H9 (cell line): ENCODE data around the gene GCGR. TPM values are rescaled to one million over a fixed set of nuclear protein-coding genes. Genes with fewer than 3 reads are reported as not detected.
A peak's percentile ranks its signal among the peaks of the same experiment; 100 is the strongest.

Experiments used
- DNase-seq: peaks from one replicate; pipeline ENCODE4 v3.0.0-alpha.2; 2017
- H2AFZ ChIP-seq: one replicate; pipeline ENCODE4 v1.6.1; 2013; ENCODE audit warnings: mild to moderate bottlenecking, low read length, control low read depth, moderate library complexity
- H2AK5ac ChIP-seq: 2 replicates; pipeline ENCODE4 v1.6.1; 2013; ENCODE audit warnings: low read length, control low read depth, mixed read lengths; ENCODE audit not compliant: insufficient read length
- H2BK120ac ChIP-seq: one replicate; pipeline ENCODE4 v1.6.1; 2013; ENCODE audit warnings: low read depth, mild to moderate bottlenecking, low read length, control low read depth, inconsistent platforms; ENCODE audit not compliant: poor library complexity, severe bottlenecking
- H2BK12ac ChIP-seq: 2 replicates; pipeline ENCODE4 v1.6.1; 2013; ENCODE audit warnings: low read length, control low read depth, mixed read lengths, low read depth; ENCODE audit not compliant: insufficient read length
- H2BK15ac ChIP-seq: 2 replicates; pipeline ENCODE4 v1.6.1; 2013; ENCODE audit warnings: low read depth, low read length, control low read depth
- H2BK20ac ChIP-seq: one replicate; pipeline ENCODE4 v1.6.1; 2013; ENCODE audit warnings: low read depth, mild to moderate bottlenecking, low read length, control low read depth, inconsistent platforms; ENCODE audit not compliant: poor library complexity, severe bottlenecking
- H2BK5ac ChIP-seq: 2 replicates; pipeline ENCODE4 v1.6.1; 2013; ENCODE audit warnings: low read length, control low read depth, mixed read lengths; ENCODE audit not compliant: insufficient read length
- H3K14ac ChIP-seq: 2 replicates; pipeline ENCODE4 v1.6.1; 2013; ENCODE audit warnings: low read length, control low read depth; ENCODE audit not compliant: insufficient read depth
- H3K18ac ChIP-seq: 2 replicates; pipeline ENCODE4 v1.6.1; 2013; ENCODE audit warnings: low read depth, mild to moderate bottlenecking, mixed read lengths, low read length, control low read depth; ENCODE audit not compliant: insufficient read length
- H3K23ac ChIP-seq: 2 replicates; pipeline ENCODE4 v1.6.1; 2013; ENCODE audit warnings: low read length, control low read depth, mixed read lengths, low read depth; ENCODE audit not compliant: insufficient read length
- H3K23me2 ChIP-seq: 2 replicates; pipeline ENCODE4 v1.6.1; 2013; ENCODE audit warnings: low read depth, mild to moderate bottlenecking, mixed read lengths, low read length, control low read depth; ENCODE audit not compliant: insufficient read length, poor library complexity, severe bottlenecking
- H3K27ac ChIP-seq: 2 replicates; pipeline ENCODE4 v1.5.1; 2013; ENCODE audit warnings: low read length, control low read depth, mixed read lengths, low read depth; ENCODE audit not compliant: insufficient read length
- H3K27me3 ChIP-seq: 2 replicates; pipeline ENCODE4 v1.6.1; 2013; ENCODE audit warnings: low read length, control low read depth, inconsistent platforms; ENCODE audit not compliant: insufficient read depth
- H3K4ac ChIP-seq: 2 replicates; pipeline ENCODE4 v1.6.1; 2013; ENCODE audit warnings: low read depth, mild to moderate bottlenecking, control low read depth, inconsistent platforms, low read length, moderate library complexity
- H3K4me1 ChIP-seq: 2 replicates; pipeline ENCODE4 v1.6.1; 2013; ENCODE audit warnings: low read length, control low read depth, inconsistent platforms; ENCODE audit not compliant: insufficient read depth
- H3K4me2 ChIP-seq: 2 replicates; pipeline ENCODE4 v1.6.1; 2013; ENCODE audit warnings: low read length, control low read depth, mixed read lengths; ENCODE audit not compliant: insufficient read length, insufficient read depth
- H3K56ac ChIP-seq: 2 replicates; pipeline ENCODE4 v1.6.1; 2013; ENCODE audit warnings: low read depth, mild to moderate bottlenecking, mixed read lengths, low read length, control low read depth; ENCODE audit not compliant: insufficient read length
- H3K79me1 ChIP-seq: 2 replicates; pipeline ENCODE4 v1.6.1; 2013; ENCODE audit warnings: low read depth, mild to moderate bottlenecking, moderate library complexity, low read length, control low read depth, inconsistent platforms; ENCODE audit not compliant: insufficient read depth, poor library complexity, severe bottlenecking
- H3K79me2 ChIP-seq: 2 replicates; pipeline ENCODE4 v1.6.1; 2013; ENCODE audit warnings: low read length, control low read depth, inconsistent platforms; ENCODE audit not compliant: insufficient read depth
- H3K9ac ChIP-seq: 2 replicates; pipeline ENCODE4 v1.6.1; 2013; ENCODE audit warnings: low read length, control low read depth, mixed read lengths; ENCODE audit not compliant: insufficient read length; ENCODE audit errors: extremely low read depth
- H3K9me3 ChIP-seq: one replicate; pipeline ENCODE4 v1.6.1; 2013; ENCODE audit warnings: low read depth, low read length, inconsistent platforms; ENCODE audit not compliant: control insufficient read depth
- H3T11ph ChIP-seq: one replicate; pipeline ENCODE4 v1.6.1; 2013; ENCODE audit warnings: mild to moderate bottlenecking, low read length, control low read depth, inconsistent platforms
- H4K20me1 ChIP-seq: one replicate; pipeline ENCODE4 v1.6.1; 2013; ENCODE audit not compliant: control insufficient read depth, insufficient read length, insufficient read depth
- H4K5ac ChIP-seq: 2 replicates; pipeline ENCODE4 v1.6.1; 2013; ENCODE audit warnings: low read depth, mild to moderate bottlenecking, mixed read lengths, low read length, control low read depth; ENCODE audit not compliant: insufficient read length
- H4K8ac ChIP-seq: replicated peaks from 2 replicates; pipeline ENCODE4 v1.6.1; 2013; ENCODE audit warnings: low read length, control low read depth, mixed read lengths, low read depth; ENCODE audit not compliant: insufficient read length
- H4K91ac ChIP-seq: 2 replicates; pipeline ENCODE4 v1.6.1; 2013; ENCODE audit warnings: low read depth, mild to moderate bottlenecking, moderate library complexity, mixed read lengths, low read length, control low read depth; ENCODE audit not compliant: insufficient read length
- H3K27ac Mint-ChIP-seq, 3 experiments: 2 replicates in 2 of 3; 3 replicates in 1 of 3; pipeline ENCODE4 v1.8.0; 2020 to 2021; ENCODE audit warnings: mixed read lengths in 3 of 3, mild to moderate bottlenecking in 1 of 3, moderate library complexity in 1 of 3
- H3K27me3 Mint-ChIP-seq: 2 replicates; pipeline ENCODE4 v1.8.0; 2021; ENCODE audit warnings: low read depth, mild to moderate bottlenecking, moderate library complexity, mixed read lengths
- H3K36me3 Mint-ChIP-seq, 3 experiments: 2 replicates in 2 of 3; 3 replicates in 1 of 3; pipeline ENCODE4 v1.8.0; 2020 to 2021; ENCODE audit warnings: low read depth in 3 of 3, mixed read lengths in 3 of 3; ENCODE audit not compliant: insufficient read depth in 1 of 3
- H3K4me1 Mint-ChIP-seq, 2 experiments: 2 replicates each; pipeline ENCODE4 v1.8.0; 2020; ENCODE audit warnings: mixed read lengths in 2 of 2
- H3K4me3 Mint-ChIP-seq, 2 experiments: 2 replicates in 1 of 2; 3 replicates in 1 of 2; pipeline ENCODE4 v1.8.0; 2020 to 2021; ENCODE audit warnings: mild to moderate bottlenecking in 2 of 2, mixed read lengths in 2 of 2, moderate library complexity in 1 of 2
- H3K9me3 Mint-ChIP-seq, 2 experiments: 2 replicates in 1 of 2; 3 replicates in 1 of 2; pipeline ENCODE4 v1.8.0; 2020; ENCODE audit warnings: mild to moderate bottlenecking in 2 of 2, mixed read lengths in 2 of 2, moderate library complexity in 1 of 2
- CTCF ChIP-seq: fragments of 200-600 bp; sonication (generic); conservative IDR thresholded peaks from 3 replicates; pipeline ENCODE4 v1.8.0; 2021; ENCODE audit warnings: antibody characterized with exemption, mild to moderate bottlenecking
- WGBS: extraction: QIAGEN DNeasy Blood & Tissue Kit; methylation state at CpG from one replicate; pipeline ENCODE4 v1.1.7; 2013; ENCODE audit warnings: missing lambda C conversion rate, low lambda C conversion rate, mixed read lengths; ENCODE audit not compliant: insufficient read length; ENCODE audit errors: extremely low coverage; 5-methylcytosine and 5-hydroxymethylcytosine counted together
- total RNA-seq: library from RNA; stranded (reverse); gene quantifications from 2 replicates; pipeline ENCODE4 v1.2.1, GENCODE V29; 2021

GCGR gene
- total RNA-seq, 1 experiment from 2014 or later = 0.24 TPM

- Histone ChIP-seq H2BK5ac (no peak overlapping the region), H4K20me1 (no peaks in the 10 kb centered on the region), H2AFZ (no peak overlapping the region), H3K18ac (no peak overlapping the region), H2BK20ac (no peak overlapping the region), H2AK5ac (no peak overlapping the region), H4K5ac (no peak overlapping the region), H4K91ac (no peak overlapping the region), H3K79me1 (peaks cover 3% of the 10 kb centered on the region), H3K27ac (no peak overlapping the region), H3K56ac (no peak overlapping the region), H3K9ac (no peak overlapping the region), H2BK120ac (no peak overlapping the region), H3K23ac (no peak overlapping the region), H2BK15ac (no peak overlapping the region), H3K4ac (no peak overlapping the region), H3T11ph (no peak overlapping the region), H3K23me2 (no peaks in the 10 kb centered on the region), H3K27me3 (no peaks in the 10 kb centered on the region), H4K8ac (no peak overlapping the region), H2BK12ac (no peak overlapping the region), H3K4me1 (no peaks in the 10 kb centered on the region; the same call in 1 of the 2 replicates), H3K14ac (no peak overlapping the region), H3K79me2 (no peaks in the 10 kb centered on the region), H3K9me3 (no peaks in the 10 kb centered on the region), H3K4me2 (no peak overlapping the region)
- TF ChIP-seq CTCF = no peak
- Mint-ChIP-seq H3K4me3 (no peak overlapping the region), H3K9me3 (no peaks in the 10 kb centered on the region; a peak in 1 of 5 replicates), H3K27me3 (no peaks in the 10 kb centered on the region; the same call in 1 of the 2 replicates), H3K36me3 (peaks cover 0 to 5% (median 4%) of the 10 kb centered on the region in 3 experiments; a peak in 4 of 7 replicates), H3K4me1 (peaks cover 5 to 15% of the 10 kb centered on the region in 2 experiments), H3K27ac (peak overlapping the region in 2 of 3 experiments; percentile 41 to 64; a peak in 1 of 7 replicates)
- no CpG with 5 or more reads among the region's 30 CpGs for WGBS
- no peak for DNase-seq
Measured at GRCh38 chr17:81822996-81823819, 19.3 kb downstream of the GCGR start.
